Natural killer cell (primary cell): ENCODE data around the gene FBXW12. TPM values are rescaled to one million over a fixed set of nuclear protein-coding genes. Genes with fewer than 3 reads are reported as not detected.

ENCODE experiments used
- ATAC-seq, 3 donors: fragments of 150-1000 bp in 2 of 3; fragments of 200-7000 bp in 1 of 3; cut with Tn5 transposase; 1 replicate in 1 of 3; 2 replicates in 2 of 3; pipeline ENCODE4 v1.10.0; 2021; ENCODE audit warnings: mild to moderate bottlenecking in 2 of 3, moderate library complexity in 2 of 3
- DNase-seq, 2 donors: peaks; one replicate each; pipeline versions ENCODE4 v3.0.0 to v3.0.0-alpha.2; 2013 to 2021; ENCODE audit warnings: mixed read lengths in 1 of 2
- H3K27ac ChIP-seq: one replicate; pipeline ENCODE4 v1.5.1; 2013; ENCODE audit warnings: mild to moderate bottlenecking, low read length
- H3K27me3 ChIP-seq: one replicate; pipeline ENCODE4 v1.6.1; 2013; ENCODE audit warnings: low read length; ENCODE audit not compliant: control insufficient read depth, insufficient read depth
- H3K36me3 ChIP-seq: one replicate; pipeline ENCODE4 v1.6.1; 2013; ENCODE audit warnings: low read length; ENCODE audit not compliant: control insufficient read depth, insufficient read depth
- H3K4me1 ChIP-seq: one replicate; pipeline ENCODE4 v1.6.1; 2013; ENCODE audit warnings: low read length; ENCODE audit not compliant: control insufficient read depth, insufficient read depth
- H3K4me3 ChIP-seq: one replicate; pipeline ENCODE4 v1.5.1; 2013; ENCODE audit warnings: low read length
- H3K9me3 ChIP-seq: one replicate; pipeline ENCODE4 v1.6.1; 2013; ENCODE audit warnings: low read length; ENCODE audit not compliant: control insufficient read depth, insufficient read depth
- H3K27ac Mint-ChIP-seq, 2 donors: one replicate each; pipeline ENCODE4 v1.8.0; 2022; ENCODE audit warnings: mild to moderate bottlenecking in 2 of 2, mixed read lengths in 2 of 2, moderate library complexity in 1 of 2
- H3K27me3 Mint-ChIP-seq, 2 donors: one replicate each; pipeline ENCODE4 v1.8.0; 2022; ENCODE audit warnings: low read depth in 2 of 2, mixed read lengths in 2 of 2
- H3K36me3 Mint-ChIP-seq: one replicate; pipeline ENCODE4 v1.8.0; 2022; ENCODE audit warnings: mixed read lengths
- H3K4me1 Mint-ChIP-seq, 2 donors: one replicate each; pipeline ENCODE4 v1.8.0; 2022; ENCODE audit warnings: mixed read lengths in 2 of 2
- H3K4me3 Mint-ChIP-seq: one replicate; pipeline ENCODE4 v1.8.0; 2022; ENCODE audit warnings: mild to moderate bottlenecking, moderate library complexity, mixed read lengths
- H3K9me3 Mint-ChIP-seq, 2 donors: one replicate each; pipeline ENCODE4 v1.8.0; 2022; ENCODE audit warnings: mixed read lengths in 2 of 2
- CTCF ChIP-seq: fragments of 200-600 bp; IDR thresholded peaks from one replicate; pipeline ENCODE4 v1.8.0; 2022; ENCODE audit warnings: antibody characterized with exemption
- whole genome bisulfite sequencing: methylation state at CpG from one replicate; pipeline ENCODE4 v1.1.7; 2013; ENCODE audit warnings: missing lambda C conversion rate; ENCODE audit not compliant: insufficient coverage; 5-methylcytosine and 5-hydroxymethylcytosine counted together
- intact Hi-C: fragments of 100-400 bp; cut with micrococcal nuclease; formaldehyde crosslinking; loops from one replicate; pipeline ENCODE4 v1.14.2; 2022
- total RNA-seq, 4 donors: library from RNA; stranded (reverse); fragments of 120-200 nt in 1 of 4; gene quantifications; one replicate each; pipeline versions ENCODE4 v1.2.3 to v1.2.4, GENCODE V29; 2013 to 2022

Gene FBXW12
- total RNA-seq, 3 donors from 2014 or later (not counting 1 experiment from before 2014, with no cell fraction given), result 0.25 TPM; not detected in 2

GRCh38 chr3:48415251-48415953, 43.4 kb downstream of the FBXW12 start:
- H3K4me3 Mint-ChIP-seq, result no peak overlapping the region
- DNase-seq, result no peak
- no peak for TF ChIP-seq CTCF

GRCh38 chr3:48416091-48416505, 44.1 kb downstream of the FBXW12 start:
- H3K9me3 ChIP-seq, result no peaks in the 10 kb centered on the region
- Mint-ChIP-seq H3K4me1 (no peaks in the 10 kb centered on the region), H3K27ac (no peak overlapping the region), H3K4me3 (no peak overlapping the region), H3K36me3 (no peaks in the 10 kb centered on the region), H3K27me3 (no peaks in the 10 kb centered on the region), H3K9me3 (no peaks in the 10 kb centered on the region)
- H3K36me3 ChIP-seq, result no peaks in the 10 kb centered on the region
- no peak overlapping the region for H3K27ac ChIP-seq
- TF ChIP-seq CTCF, result no peak
- DNase-seq, result no peak
- no peaks in the 10 kb centered on the region for H3K27me3 ChIP-seq
- no peaks in the 10 kb centered on the region for H3K4me1 ChIP-seq
- WGBS, result 90% methylated on average over 14 of the region's 14 CpGs
- H3K4me3 ChIP-seq, result no peak overlapping the region
- intact Hi-C loops, result no loop called here
- no peak for ATAC-seq

More at GRCh38 chr3:48415251-48415953, 43.4 kb downstream of the FBXW12 start:
- Histone ChIP-seq H3K27ac (no peak overlapping the region), H3K9me3 (no peaks in the 10 kb centered on the region), H3K4me1 (no peaks in the 10 kb centered on the region), H3K36me3 (no peaks in the 10 kb centered on the region), H3K4me3 (no peak overlapping the region), H3K27me3 (no peaks in the 10 kb centered on the region)
- 94% methylated on average over 24 of the region's 24 CpGs for WGBS
- Mint-ChIP-seq H3K27me3 (no peaks in the 10 kb centered on the region), H3K36me3 (no peaks in the 10 kb centered on the region), H3K4me1 (no peaks in the 10 kb centered on the region), H3K27ac (no peak overlapping the region), H3K9me3 (no peaks in the 10 kb centered on the region)
- no peak for ATAC-seq
- intact Hi-C loops, result no loop called here

- H3K36me3 Mint-ChIP-seq, result no peaks in the 10 kb centered on the region
- no peaks in the 10 kb centered on the region for H3K4me1 Mint-ChIP-seq
- no peak for TF ChIP-seq CTCF
- no peak overlapping the region for H3K27ac Mint-ChIP-seq
- Histone ChIP-seq H3K36me3 (no peaks in the 10 kb centered on the region), H3K27ac (no peak overlapping the region), H3K4me1 (no peaks in the 10 kb centered on the region), H3K4me3 (no peak overlapping the region), H3K9me3 (no peaks in the 10 kb centered on the region), H3K27me3 (no peaks in the 10 kb centered on the region)
- 93% methylated on average over 4 of the region's 4 CpGs for WGBS
- no peak overlapping the region for H3K4me3 Mint-ChIP-seq
- H3K27me3 Mint-ChIP-seq, result no peaks in the 10 kb centered on the region
- ATAC-seq (no peak), DNase-seq (no peak)
- intact Hi-C loops, result no loop called here
- H3K9me3 Mint-ChIP-seq, result no peaks in the 10 kb centered on the region
Observed at GRCh38 chr3:48416546-48416945, 44.5 kb downstream of the FBXW12 start.
